GM12891 (cell line): Measurements from ENCODE around the gene PRKCE.

ENCODE experiments used
- POLR2A ChIP-seq: IDR thresholded peaks from 2 replicates; pipeline ENCODE4 v1.6.1; 2011; ENCODE audit warnings: low read depth, low read length, control low read depth
- POLR2AphosphoS5 ChIP-seq: IDR thresholded peaks from 2 replicates; pipeline ENCODE4 v1.6.1; 2011; ENCODE audit warnings: low read depth, low read length, control low read depth

- TF ChIP-seq POLR2A (no peak), POLR2AphosphoS5 (no peak)
Observed at GRCh38 chr2:46197672-46198071, 546.2 kb downstream of the PRKCE start.
